Measurements from ENCODE around the gene MICOS13.

DNA sequence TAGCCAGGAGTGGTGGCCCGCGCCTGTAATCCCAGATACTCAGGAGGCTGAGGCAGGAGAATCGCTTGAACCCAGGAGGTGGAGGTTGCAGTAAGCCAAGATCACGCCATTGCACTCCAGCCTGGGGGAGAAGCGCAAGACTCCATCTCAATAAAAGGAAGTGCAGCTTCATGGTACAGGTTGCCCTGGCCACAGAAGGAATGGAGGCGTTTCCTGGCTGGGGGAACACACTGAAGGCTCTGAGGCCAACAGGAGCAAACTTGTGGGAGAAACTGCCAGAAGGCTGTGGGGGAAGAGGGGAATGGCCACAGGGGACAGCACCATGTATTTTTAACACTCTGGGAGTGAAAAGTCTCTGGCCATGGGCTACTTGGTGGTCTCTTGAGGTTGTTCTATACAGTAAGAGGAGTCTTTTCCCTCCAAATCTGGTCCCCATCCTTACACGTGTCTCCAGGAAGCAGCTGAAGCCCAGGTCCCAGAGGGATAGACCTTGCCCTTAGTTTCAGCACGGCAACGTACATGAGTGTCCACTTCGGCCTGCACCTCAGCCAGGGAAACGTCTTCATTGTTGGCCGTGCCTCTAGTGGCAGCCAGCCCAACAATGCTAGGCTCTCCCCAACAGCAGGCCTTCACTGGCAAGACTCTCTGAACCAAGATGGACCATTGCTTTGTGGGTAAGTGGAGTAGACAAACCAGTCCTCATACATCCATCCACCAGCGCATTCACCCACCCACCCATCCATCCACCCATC lies 7.4 kb downstream of the MICOS13 start:
- TF ChIP-seq CTCF (IDR thresholded peaks at IDR 0.05) (no peak), POLR2AphosphoS5 (IDR thresholded peaks at IDR 0.05) (no peak), POLR2A (IDR thresholded peaks at IDR 0.05) (no peak)
